SK-N-SH (cell line): Measurements from ENCODE around the gene MLKL. TPM values are rescaled to one million over a fixed set of nuclear protein-coding genes. Genes with fewer than 3 reads are reported as not detected.

Source experiments
- CTCF ChIA-PET: fragments of 300-600, 350-600 bp; formaldehyde crosslinking; extraction: SDS; loops from one replicate; lab custom pipeline; 2021; lab: Yijun Ruan, JAX
- POLR2A ChIA-PET: fragments of 350-600 bp; sonication (Branson Sonifier 250); formaldehyde crosslinking; extraction: SDS; loops from one replicate; lab custom pipeline; 2020; ENCODE audit warnings: antibody characterized with exemption, inconsistent platforms; lab: Yijun Ruan, JAX
- DNase-seq: peaks from one replicate; pipeline ENCODE4 v3.0.0; 2012
- H2AFZ ChIP-seq: fragments of 200-600 bp; sonication (generic); 2 replicates; pipeline ENCODE4 v1.8.1; 2016; ENCODE audit warnings: antibody characterized with exemption, mild to moderate bottlenecking, low read depth
- H3F3A ChIP-seq: fragments of 200-600 bp; sonication (generic); replicated peaks from 2 replicates; pipeline ENCODE3; 2016; ENCODE audit warnings: antibody characterized with exemption, mild to moderate bottlenecking; ENCODE audit not compliant: insufficient read depth
- H3K27ac ChIP-seq, 2 experiments: fragments of 200-500 bp in 1 of 2; fragments of 200-600 bp in 1 of 2; sonication (Bioruptor generic) in 1 of 2; sonication (generic), shearing (Covaris generic) in 1 of 2; 2 replicates each; pipeline versions ENCODE4 v1.5.1 to v1.6.1; 2014 to 2016; ENCODE audit warnings: low read depth in 2 of 2, inconsistent platforms in 1 of 2, low read length in 1 of 2, mild to moderate bottlenecking in 1 of 2, mixed read lengths in 1 of 2
- H3K27me3 ChIP-seq: fragments of 200-600 bp; sonication (generic), shearing (Covaris generic); 2 replicates; pipeline ENCODE4 v1.6.1; 2016; ENCODE audit warnings: mixed run types; ENCODE audit not compliant: insufficient read depth
- H3K36me3 ChIP-seq, 2 experiments: fragments of 200-500 bp in 1 of 2; fragments of 200-600 bp in 1 of 2; sonication (Bioruptor generic) in 1 of 2; sonication (generic) in 1 of 2; replicated peaks in 1 of 2; 2 replicates each; pipeline versions ENCODE3 to v1.5.1; 2014 to 2016; ENCODE audit warnings: low read length in 1 of 2, mild to moderate bottlenecking in 1 of 2; ENCODE audit not compliant: insufficient read depth in 2 of 2, control insufficient read depth in 1 of 2
- H3K4me1 ChIP-seq, 2 experiments: fragments of 200-500 bp in 1 of 2; fragments of 200-600 bp in 1 of 2; sonication (Bioruptor generic) in 1 of 2; sonication (generic), shearing (Covaris generic) in 1 of 2; 2 replicates each; pipeline versions ENCODE4 v1.5.1 to v1.6.1; 2014 to 2016; ENCODE audit warnings: low read depth in 1 of 2, low read length in 1 of 2, mixed run types in 1 of 2; ENCODE audit not compliant: insufficient read depth in 2 of 2, control insufficient read depth in 1 of 2
- H3K4me2 ChIP-seq: fragments of 200-600 bp; sonication (generic), shearing (Covaris generic); 2 replicates; pipeline ENCODE4 v1.6.1; 2017; ENCODE audit warnings: mixed run types
- H3K4me3 ChIP-seq, 2 experiments: fragments of 200-500 bp in 1 of 2; fragments of 200-600 bp in 1 of 2; sonication (Bioruptor generic) in 1 of 2; sonication (generic), shearing (Covaris generic) in 1 of 2; 2 replicates each; pipeline versions ENCODE4 v1.5.1 to v1.8.1; 2014 to 2016; ENCODE audit warnings: low read depth in 2 of 2, inconsistent platforms in 1 of 2, low read length in 1 of 2, mild to moderate bottlenecking in 1 of 2, mixed read lengths in 1 of 2, moderate library complexity in 1 of 2
- H3K79me2 ChIP-seq: fragments of 200-600 bp; sonication (generic); 2 replicates; pipeline ENCODE4 v1.8.1; 2017; ENCODE audit warnings: mild to moderate bottlenecking; ENCODE audit not compliant: insufficient read depth
- H3K9ac ChIP-seq: fragments of 200-600 bp; sonication (generic); 2 replicates; pipeline ENCODE4 v1.6.1; 2017; ENCODE audit warnings: mixed run types
- H3K9me2 ChIP-seq: fragments of 200-600 bp; sonication (generic); 2 replicates; pipeline ENCODE4 v1.6.1; 2017; ENCODE audit warnings: mixed run types
- H3K9me3 ChIP-seq: fragments of 200-600 bp; sonication (generic); 2 replicates; pipeline ENCODE4 v1.6.1; 2017; ENCODE audit warnings: mixed run types, mild to moderate bottlenecking, moderate library complexity
- H4K20me1 ChIP-seq: fragments of 200-600 bp; sonication (generic); 2 replicates; pipeline ENCODE4 v1.6.1; 2017; ENCODE audit warnings: mild to moderate bottlenecking, mixed run types; ENCODE audit not compliant: insufficient read depth
- EZH2phosphoT487 ChIP-seq: fragments of 200-600 bp; sonication (generic); IDR thresholded peaks from 2 replicates; pipeline ENCODE4 v1.6.1; 2017; ENCODE audit warnings: low read depth, mixed run types, mild to moderate bottlenecking, antibody characterized with exemption, moderate library complexity, borderline replicate concordance
- MXI1 ChIP-seq: IDR thresholded peaks from 2 replicates; pipeline ENCODE4 v1.6.1; 2012; ENCODE audit warnings: mild to moderate bottlenecking, low read depth, low read length, improper control_type of control experiment
- NFIC ChIP-seq: IDR thresholded peaks from 2 replicates; pipeline ENCODE4 v1.4.0; 2012; ENCODE audit warnings: borderline replicate concordance
- RAD21 ChIP-seq: IDR thresholded peaks from 2 replicates; pipeline ENCODE4 v1.6.1; 2012; ENCODE audit warnings: mild to moderate bottlenecking, low read length
- RFX5 ChIP-seq: IDR thresholded peaks from 2 replicates; pipeline ENCODE4 v1.6.1; 2012; ENCODE audit warnings: mild to moderate bottlenecking, improper control_type of control experiment, low read length
- RXRA ChIP-seq: IDR thresholded peaks from 2 replicates; pipeline ENCODE4 v1.4.0; 2012; ENCODE audit warnings: low read depth, mild to moderate bottlenecking, borderline replicate concordance
- SIN3A ChIP-seq: IDR thresholded peaks from 2 replicates; pipeline ENCODE4 v1.6.1; 2012; ENCODE audit warnings: low read depth, mild to moderate bottlenecking, low read length, moderate library complexity, borderline replicate concordance
- SMC3 ChIP-seq: IDR thresholded peaks from 2 replicates; pipeline ENCODE4 v1.6.1; 2012; ENCODE audit warnings: low read depth, low read length, improper control_type of control experiment
- WGBS: methylation state at CpG from one replicate; pipeline ENCODE4 v1.1.6; 2017; ENCODE audit warnings: low lambda C conversion rate; 5-methylcytosine and 5-hydroxymethylcytosine counted together
- polyA plus RNA-seq, 3 experiments: library from polyadenylated mRNA; depleted of rRNA; stranded (reverse); fragments of >200 nt; gene quantifications; 2 replicates each; pipeline ENCODE4 v1.2.3, GENCODE V29; 2012
- TF ChIP-seq, protein P1 (sequence below): IDR thresholded peaks from 2 replicates; pipeline ENCODE4; 2012
- TF ChIP-seq, protein P2 (sequence below): IDR thresholded peaks from 2 replicates; pipeline ENCODE4 v1.4.0; 2012; ENCODE audit warnings: low read depth, borderline replicate concordance
- TF ChIP-seq, protein P3 (sequence below): fragments of 150-350 bp; IDR thresholded peaks from 2 replicates; pipeline ENCODE4 v1.6.1; 2016; ENCODE audit warnings: mild to moderate bottlenecking, low read depth, low read length
- TF ChIP-seq, protein P4 (sequence below): IDR thresholded peaks from 2 replicates; pipeline ENCODE4 v1.4.0; 2012; ENCODE audit warnings: low read depth

Gene MLKL
- polyA plus RNA-seq, 1 of the 3 experiments (the other 2 are of a cell fraction) = 3.6 TPM

DNA sequence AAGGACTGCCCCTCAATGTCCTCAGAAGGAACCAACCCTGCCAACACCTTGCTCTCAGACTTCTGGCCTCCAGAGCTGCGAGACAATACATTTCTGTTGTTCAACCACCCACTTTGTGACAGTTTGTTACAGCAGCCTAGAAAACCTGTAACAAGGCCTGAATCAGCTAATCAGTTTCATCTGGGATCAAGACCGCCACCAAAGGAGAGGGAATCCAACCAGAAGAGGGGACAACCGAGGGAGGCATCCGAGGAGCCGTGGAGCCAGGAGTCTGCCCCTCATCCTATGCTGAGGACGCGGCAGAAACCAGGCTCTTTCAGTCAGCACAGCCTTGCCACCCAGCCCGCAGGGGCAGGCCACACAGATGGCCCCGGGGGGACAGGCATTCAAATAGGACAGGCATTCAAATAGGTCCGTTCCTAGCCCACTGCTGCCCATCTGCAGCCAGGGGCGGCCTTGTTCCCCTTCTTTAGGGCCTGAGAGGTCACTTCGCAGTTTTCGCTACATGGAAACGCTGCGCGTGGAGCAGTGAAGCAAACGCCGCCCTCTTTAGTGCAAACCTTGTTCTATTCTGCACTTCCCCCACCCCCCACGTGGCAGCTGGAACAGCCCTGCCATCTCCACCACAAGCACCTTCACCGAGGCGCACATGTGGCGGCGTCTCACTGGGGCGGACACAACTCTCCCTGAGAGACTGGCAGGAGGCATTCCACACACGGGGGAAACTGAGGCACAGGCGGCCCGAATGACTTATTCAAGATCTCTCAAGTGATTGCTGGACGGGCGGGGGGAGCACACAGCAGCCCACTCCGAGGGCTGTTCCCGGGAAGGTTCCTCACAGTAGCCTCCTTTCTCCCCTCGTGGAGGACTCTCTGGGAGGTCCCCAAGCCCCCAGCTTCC, 47.3 kb upstream of the MLKL start:
- DNase-seq = no peak
- no peak overlapping the region for H3K27ac ChIP-seq
- no peaks in the 10 kb centered on the region for H3K9me3 ChIP-seq
- H3K4me2 ChIP-seq = no peak overlapping the region
- no peak overlapping the region for H3K9ac ChIP-seq
- H2AFZ ChIP-seq = no peak overlapping the region
- TF ChIP-seq RFX5 (no peak), RXRA (no peak), MXI1 (no peak), SMC3 (no peak), EZH2phosphoT487 (no peak), SIN3A (no peak), RAD21 (no peak), NFIC (no peak)
- TF ChIP-seq, protein P1, sequence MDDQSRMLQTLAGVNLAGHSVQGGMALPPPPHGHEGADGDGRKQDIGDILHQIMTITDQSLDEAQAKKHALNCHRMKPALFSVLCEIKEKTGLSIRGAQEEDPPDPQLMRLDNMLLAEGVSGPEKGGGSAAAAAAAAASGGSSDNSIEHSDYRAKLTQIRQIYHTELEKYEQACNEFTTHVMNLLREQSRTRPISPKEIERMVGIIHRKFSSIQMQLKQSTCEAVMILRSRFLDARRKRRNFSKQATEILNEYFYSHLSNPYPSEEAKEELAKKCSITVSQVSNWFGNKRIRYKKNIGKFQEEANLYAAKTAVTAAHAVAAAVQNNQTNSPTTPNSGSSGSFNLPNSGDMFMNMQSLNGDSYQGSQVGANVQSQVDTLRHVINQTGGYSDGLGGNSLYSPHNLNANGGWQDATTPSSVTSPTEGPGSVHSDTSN = no peak
- TF ChIP-seq, protein P2, sequence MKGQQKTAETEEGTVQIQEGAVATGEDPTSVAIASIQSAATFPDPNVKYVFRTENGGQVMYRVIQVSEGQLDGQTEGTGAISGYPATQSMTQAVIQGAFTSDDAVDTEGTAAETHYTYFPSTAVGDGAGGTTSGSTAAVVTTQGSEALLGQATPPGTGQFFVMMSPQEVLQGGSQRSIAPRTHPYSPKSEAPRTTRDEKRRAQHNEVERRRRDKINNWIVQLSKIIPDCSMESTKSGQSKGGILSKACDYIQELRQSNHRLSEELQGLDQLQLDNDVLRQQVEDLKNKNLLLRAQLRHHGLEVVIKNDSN = no peak
- TF ChIP-seq, protein P3, sequence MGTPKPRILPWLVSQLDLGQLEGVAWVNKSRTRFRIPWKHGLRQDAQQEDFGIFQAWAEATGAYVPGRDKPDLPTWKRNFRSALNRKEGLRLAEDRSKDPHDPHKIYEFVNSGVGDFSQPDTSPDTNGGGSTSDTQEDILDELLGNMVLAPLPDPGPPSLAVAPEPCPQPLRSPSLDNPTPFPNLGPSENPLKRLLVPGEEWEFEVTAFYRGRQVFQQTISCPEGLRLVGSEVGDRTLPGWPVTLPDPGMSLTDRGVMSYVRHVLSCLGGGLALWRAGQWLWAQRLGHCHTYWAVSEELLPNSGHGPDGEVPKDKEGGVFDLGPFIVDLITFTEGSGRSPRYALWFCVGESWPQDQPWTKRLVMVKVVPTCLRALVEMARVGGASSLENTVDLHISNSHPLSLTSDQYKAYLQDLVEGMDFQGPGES = no peak
- TF ChIP-seq, protein P4, sequence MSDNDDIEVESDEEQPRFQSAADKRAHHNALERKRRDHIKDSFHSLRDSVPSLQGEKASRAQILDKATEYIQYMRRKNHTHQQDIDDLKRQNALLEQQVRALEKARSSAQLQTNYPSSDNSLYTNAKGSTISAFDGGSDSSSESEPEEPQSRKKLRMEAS = no peak
- POLR2A ChIA-PET = no interaction called here
- H3K36me3 ChIP-seq = no peaks in the 10 kb centered on the region
- H4K20me1 ChIP-seq = no peaks in the 10 kb centered on the region
- WGBS = 71% methylated on average over 26 of the region's 32 CpGs
- H3K9me2 ChIP-seq = no peaks in the 10 kb centered on the region
- H3K27me3 ChIP-seq = no peaks in the 10 kb centered on the region
- H3K4me3 ChIP-seq = no peak overlapping the region
- CTCF ChIA-PET = interaction anchor here (1.1 to 1.4 kb wide), 3 partner anchors 9 to 115 kb away, joined by 4 to 5 read pairs (median 4); no protein-coding TSS in a partner anchor
- no peaks in the 10 kb centered on the region for H3F3A ChIP-seq
- no peaks in the 10 kb centered on the region for H3K79me2 ChIP-seq
- H3K4me1 ChIP-seq = no peaks in the 10 kb centered on the region; a peak in 1 of 4 replicates

DNA sequence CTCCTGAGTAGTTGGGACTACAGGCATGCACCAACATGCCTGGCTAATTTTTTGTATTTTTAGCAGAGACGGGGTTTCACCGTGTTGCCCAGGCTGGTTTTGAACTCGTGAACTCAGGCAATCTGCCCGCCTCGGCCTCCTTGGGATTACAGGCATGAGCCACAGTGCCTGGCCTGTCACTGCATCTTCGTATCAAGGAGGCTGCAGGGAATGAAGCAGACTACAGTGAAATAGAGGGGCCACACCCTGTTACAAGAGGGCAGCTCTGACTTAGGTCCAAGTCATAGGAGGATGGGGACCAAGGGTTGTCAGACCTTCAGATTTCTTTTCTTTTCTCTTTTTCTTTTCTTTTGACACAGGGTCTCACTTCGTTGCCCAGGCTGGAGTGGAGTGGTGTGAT, 45.3 kb upstream of the MLKL start:
- Histone ChIP-seq H3K27ac (no peak overlapping the region), H2AFZ (no peak overlapping the region), H3K9me3 (no peaks in the 10 kb centered on the region), H3K4me2 (no peak overlapping the region), H3K9me2 (no peaks in the 10 kb centered on the region), H3F3A (no peaks in the 10 kb centered on the region), H4K20me1 (no peaks in the 10 kb centered on the region), H3K27me3 (no peaks in the 10 kb centered on the region), H3K9ac (no peak overlapping the region), H3K4me1 (peaks cover 0 to 3% of the 10 kb centered on the region in 2 experiments; a peak in 1 of 4 replicates), H3K4me3 (no peak overlapping the region), H3K79me2 (no peaks in the 10 kb centered on the region), H3K36me3 (no peaks in the 10 kb centered on the region)
- ChIA-PET POLR2A (no interaction called here), CTCF (no interaction called here)
- TF ChIP-seq, protein P1 = no peak
- no peak for TF ChIP-seq EZH2phosphoT487
- WGBS = 59% methylated on average over 7 of the region's 7 CpGs
- no peak for DNase-seq
